NCI-H82 treated with DMSO at 0.1 percent for 48 hours (cell line): ENCODE measurements around the gene SPINK5.
"Not testable (repeated sequence)": the region's sequence is repeated elsewhere in the genome, so short reads cannot be mapped to it uniquely, and the experiment has no call there.

Source experiments
- DNase-seq: peaks from one replicate; lab custom pipeline; 2025; ENCODE audit not compliant: unreplicated experiment; lab: John Stamatoyannopoulos, UW

SPINK5 gene

GRCh38 chr5:148063861-148064260 lies at the start of gene SPINK5:
Gene SPINK5 (plus strand): TSS chr5:148063980. CDS start chr5:148064045, 65 bp downstream.
- DNase-seq, result no peak

- DNase-seq, result no peak
Measured at GRCh38 chr5:148014276-148014675, 49.5 kb upstream of the SPINK5 start.

GRCh38 chr5:148020257-148020988 lies 43.4 kb upstream of the SPINK5 start:
- DNase-seq, result no peak

GRCh38 chr5:148027505-148027904 lies 36.3 kb upstream of the SPINK5 start:
- DNase-seq, result no peak

GRCh38 chr5:148029131-148029530 lies 34.6 kb upstream of the SPINK5 start:
- no peak for DNase-seq

- no peak for DNase-seq
Measured at GRCh38 chr5:148033134-148033533, 30.6 kb upstream of the SPINK5 start.

- DNase-seq, result no peak
Measured at GRCh38 chr5:148035676-148036075, 28.1 kb upstream of the SPINK5 start.

GRCh38 chr5:148042881-148043280 lies 20.9 kb upstream of the SPINK5 start:
- no peak for DNase-seq

- no peak for DNase-seq
Measured at GRCh38 chr5:148043705-148044104, 20.1 kb upstream of the SPINK5 start.

- DNase-seq, result not testable (repeated sequence)
Measured at GRCh38 chr5:148055160-148055559, 8.6 kb upstream of the SPINK5 start.

GRCh38 chr5:148060309-148060708 lies 3.5 kb upstream of the SPINK5 start:
- DNase-seq, result no peak

- no peak for DNase-seq
Measured at GRCh38 chr5:148060881-148061280, 2.9 kb upstream of the SPINK5 start.

- DNase-seq, result no peak
Measured at GRCh38 chr5:148070621-148071020, 6.8 kb downstream of the SPINK5 start.

GRCh38 chr5:148072207-148072606 lies 8.4 kb downstream of the SPINK5 start:
- no peak for DNase-seq

- DNase-seq, result no peak
Measured at GRCh38 chr5:148075529-148075928, 11.7 kb downstream of the SPINK5 start.

- DNase-seq, result no peak
Measured at GRCh38 chr5:148083203-148083602, 19.4 kb downstream of the SPINK5 start.

GRCh38 chr5:148084269-148084668 lies 20.5 kb downstream of the SPINK5 start:
- no peak for DNase-seq

GRCh38 chr5:148085310-148085709 lies 21.5 kb downstream of the SPINK5 start:
- DNase-seq, result no peak

GRCh38 chr5:148085977-148086705 lies 22.4 kb downstream of the SPINK5 start:
- DNase-seq, result no peak

- no peak for DNase-seq
Measured at GRCh38 chr5:148090146-148090772, 26.5 kb downstream of the SPINK5 start.

- no peak for DNase-seq
Measured at GRCh38 chr5:148090773-148091250, 27.0 kb downstream of the SPINK5 start.
